ENCODE data around the gene AUTS2. TPM values are rescaled to one million over a fixed set of nuclear protein-coding genes. Genes with fewer than 3 reads are reported as not detected.

Gene AUTS2
- total RNA-seq, 1 donor from 2014 or later = 71.3 TPM

GRCh38 chr7:70037171-70037933 is 439.1 kb downstream of the AUTS2 start:
- DNase-seq (ENCODE audit: low spot score in 2 of 2) (no peak), FAIRE-seq (no peak)

DNA sequence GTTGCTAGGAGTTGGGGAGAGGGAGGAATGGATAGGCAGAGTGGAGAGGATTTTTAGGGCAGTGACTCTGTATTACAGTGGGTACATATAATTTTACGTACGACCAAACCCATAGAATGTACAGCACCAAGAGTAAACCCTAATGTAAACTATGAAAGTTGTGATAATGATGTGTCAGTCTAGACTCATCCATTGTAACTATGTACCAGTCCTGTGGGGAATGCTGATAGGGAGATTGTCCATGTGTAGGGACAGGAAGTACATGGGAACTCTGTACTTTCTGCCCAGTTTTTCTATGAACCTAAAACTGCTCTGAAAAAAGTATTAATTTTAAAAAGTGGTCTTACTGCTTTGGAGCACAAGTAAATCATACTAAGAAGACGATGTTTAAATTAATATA is 441.8 kb downstream of the AUTS2 start:
- DNase-seq (ENCODE audit: low spot score in 2 of 2) (no peak), FAIRE-seq (no peak)

- DNase-seq (ENCODE audit: low spot score in 2 of 2) (no peak), FAIRE-seq (peak; percentile 88)
Measured at GRCh38 chr7:70040970-70041766, 442.9 kb downstream of the AUTS2 start.

GRCh38 chr7:70042533-70042932 is 444.3 kb downstream of the AUTS2 start:
- FAIRE-seq (no peak), DNase-seq (ENCODE audit: low spot score in 2 of 2) (peak in 1 of 2 donors; percentile 13)

DNA sequence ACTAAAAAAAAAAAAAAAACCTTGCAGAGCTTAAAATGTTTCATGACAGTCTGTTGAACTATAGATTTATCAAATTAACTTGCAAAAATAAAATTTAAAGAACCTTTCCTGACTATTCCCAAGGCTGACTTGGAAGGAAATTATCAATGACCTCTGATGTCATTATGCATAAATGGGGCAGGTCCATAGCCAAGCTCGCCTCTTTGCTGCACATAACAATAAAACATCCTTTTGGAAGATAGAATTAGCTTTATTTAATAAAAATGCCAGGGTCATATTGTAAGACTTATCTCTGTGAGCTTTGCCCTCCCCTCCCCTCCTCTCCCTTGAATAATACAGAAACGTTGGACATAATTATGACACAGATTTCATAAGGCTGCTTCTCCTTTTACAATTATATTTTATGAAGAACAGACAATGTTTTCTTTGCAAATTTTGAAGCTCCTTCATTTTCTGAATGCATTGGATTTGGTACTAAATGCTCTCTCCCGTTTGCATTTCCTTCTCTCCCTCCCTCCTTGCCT is 444.8 kb downstream of the AUTS2 start:
- DNase-seq (ENCODE audit: low spot score in 2 of 2) (no peak), FAIRE-seq (no peak)

- DNase-seq (ENCODE audit: low spot score in 2 of 2) (no peak), FAIRE-seq (no peak)
Measured at GRCh38 chr7:70044064-70044463, 445.8 kb downstream of the AUTS2 start.

GRCh38 chr7:70044525-70044924 is 446.2 kb downstream of the AUTS2 start:
- no peak for FAIRE-seq

GRCh38 chr7:70044981-70045380 is 446.7 kb downstream of the AUTS2 start:
- FAIRE-seq (no peak), DNase-seq (ENCODE audit: low spot score in 2 of 2) (no peak)

More at GRCh38 chr7:70044525-70044924, 446.2 kb downstream of the AUTS2 start:
- DNase-seq (ENCODE audit: low spot score in 2 of 2) = no peak

DNA sequence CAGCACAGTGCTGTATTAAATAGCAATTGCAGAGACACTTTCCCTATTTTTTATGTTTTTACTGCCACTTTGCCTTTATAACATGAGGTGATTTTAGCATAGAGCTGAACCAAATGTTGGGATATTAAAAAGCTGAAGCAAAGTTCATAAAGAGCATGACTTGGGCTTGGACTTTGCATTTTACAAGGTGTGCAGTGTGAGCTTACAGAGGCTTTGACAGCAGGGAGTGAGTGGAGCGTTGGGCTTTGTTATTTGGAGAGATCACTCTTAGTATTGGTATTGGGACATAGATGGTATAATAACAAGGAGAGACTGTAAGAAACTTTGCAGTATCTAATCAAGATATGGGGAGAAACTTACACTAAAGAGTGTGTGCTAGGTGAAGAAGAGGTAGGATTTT is 449.1 kb downstream of the AUTS2 start:
- no peak for FAIRE-seq

DNA sequence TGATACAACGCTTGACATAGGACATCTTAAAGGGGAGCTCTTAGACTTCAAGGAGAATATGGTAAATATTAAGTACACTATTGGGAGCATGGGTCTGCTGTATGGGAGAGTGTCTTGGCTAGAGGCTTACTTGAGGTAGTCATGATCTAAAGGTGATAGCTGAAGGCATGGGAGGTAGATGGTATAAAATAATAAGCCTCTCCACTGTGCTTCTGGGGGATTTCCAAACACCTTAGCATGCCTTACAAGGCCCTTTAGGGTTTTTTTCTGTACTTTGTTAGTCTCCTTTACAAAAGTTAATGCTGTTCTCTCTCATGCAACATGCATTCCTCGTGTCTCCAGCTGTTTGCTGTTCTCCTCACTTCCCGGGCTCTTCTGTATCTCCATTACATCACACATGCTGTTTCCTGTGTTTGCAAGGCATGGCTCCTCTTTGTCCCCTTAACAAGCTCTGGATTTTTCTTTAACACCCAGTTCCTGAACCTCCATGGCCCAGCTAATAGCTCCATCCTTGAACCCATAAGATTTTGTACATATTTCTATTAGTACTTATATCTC is 449.7 kb downstream of the AUTS2 start:
- no peak for FAIRE-seq
- DNase-seq (ENCODE audit: low spot score in 2 of 2) = no peak

More for the DNA sequence above, 449.1 kb downstream of the AUTS2 start:
- no peak for DNase-seq (ENCODE audit: low spot score in 2 of 2)

- no peak for DNase-seq (ENCODE audit: low spot score in 2 of 2)
Measured at GRCh38 chr7:70051726-70052125, 453.5 kb downstream of the AUTS2 start.

DNA sequence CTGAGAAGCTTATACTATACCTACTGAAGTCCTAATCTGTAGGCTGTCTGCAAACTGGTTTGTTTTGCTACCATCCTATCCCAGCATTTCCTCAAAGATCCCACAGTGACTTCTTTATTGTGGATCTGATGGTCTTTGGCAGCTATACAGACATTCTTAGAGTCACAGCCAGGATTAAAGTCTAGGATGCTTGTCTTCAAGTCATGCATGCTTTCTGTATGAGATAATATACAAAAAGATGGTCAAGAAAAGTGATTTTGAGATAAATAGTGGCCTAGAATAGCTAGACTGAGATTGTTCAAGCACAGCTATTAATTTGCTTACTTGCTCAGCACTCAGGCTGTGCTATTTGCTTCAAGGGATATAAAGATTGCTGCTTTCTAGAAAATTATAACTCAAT is 454.4 kb downstream of the AUTS2 start:
- no peak for DNase-seq (ENCODE audit: low spot score in 2 of 2)
- FAIRE-seq = no peak

More at GRCh38 chr7:70051726-70052125, 453.5 kb downstream of the AUTS2 start:
- FAIRE-seq = no peak

DNA sequence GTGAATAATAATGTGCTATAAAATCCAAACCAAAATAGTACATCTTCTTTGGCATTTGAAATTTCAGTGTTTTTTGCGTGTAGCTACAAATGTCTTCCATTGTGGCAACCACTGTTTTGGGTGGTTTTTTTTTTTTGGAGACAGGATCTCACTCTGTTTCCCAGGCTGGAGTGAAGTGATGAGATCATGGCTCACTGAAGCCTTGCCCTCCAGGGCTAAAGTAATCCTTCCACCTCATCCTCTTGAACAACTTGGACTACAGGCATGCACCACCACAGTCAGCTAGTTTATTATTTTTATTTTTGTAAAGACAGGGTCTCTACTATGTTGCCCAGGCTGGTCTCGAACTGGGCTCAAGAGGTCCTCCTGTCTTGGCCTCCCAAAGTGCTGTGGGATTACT is 455.1 kb downstream of the AUTS2 start:
- FAIRE-seq (no peak), DNase-seq (ENCODE audit: low spot score in 2 of 2) (no peak)

DNA sequence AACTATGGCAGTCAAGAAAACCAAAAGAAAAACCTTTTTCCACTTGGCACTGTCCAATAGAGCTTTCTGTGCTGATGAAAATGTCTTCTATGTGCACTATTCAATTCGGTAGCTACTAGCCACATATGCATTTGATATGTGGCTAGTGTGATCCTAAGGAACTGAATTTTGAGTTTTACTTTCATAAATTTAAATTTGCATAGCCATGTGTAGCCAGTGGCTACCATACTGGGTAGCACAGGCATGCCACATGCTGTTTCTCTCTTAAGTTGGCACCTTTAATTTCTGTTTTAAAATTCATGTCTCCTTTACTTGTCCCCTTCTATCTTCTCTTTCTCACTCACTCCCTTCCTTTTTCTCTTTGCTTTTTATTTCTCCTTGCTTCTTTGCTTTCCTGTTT is 455.7 kb downstream of the AUTS2 start:
- DNase-seq (ENCODE audit: low spot score in 2 of 2) (no peak), FAIRE-seq (no peak)

- FAIRE-seq (no peak), DNase-seq (ENCODE audit: low spot score in 2 of 2) (no peak)
Measured at GRCh38 chr7:70056363-70056762, 458.1 kb downstream of the AUTS2 start.

- no peak for FAIRE-seq
- DNase-seq (ENCODE audit: low spot score in 2 of 2) = no peak
Measured at GRCh38 chr7:70060298-70061068, 462.2 kb downstream of the AUTS2 start.

GRCh38 chr7:70063371-70063770 is 465.1 kb downstream of the AUTS2 start:
- no peak for FAIRE-seq
- no peak for DNase-seq (ENCODE audit: low spot score in 2 of 2)

- FAIRE-seq (no peak), DNase-seq (ENCODE audit: low spot score in 2 of 2) (no peak)
Measured at GRCh38 chr7:70063927-70064326, 465.7 kb downstream of the AUTS2 start.

GRCh38 chr7:70066844-70067243 is 468.6 kb downstream of the AUTS2 start:
- DNase-seq (ENCODE audit: low spot score in 2 of 2) (no peak), FAIRE-seq (no peak)

DNA sequence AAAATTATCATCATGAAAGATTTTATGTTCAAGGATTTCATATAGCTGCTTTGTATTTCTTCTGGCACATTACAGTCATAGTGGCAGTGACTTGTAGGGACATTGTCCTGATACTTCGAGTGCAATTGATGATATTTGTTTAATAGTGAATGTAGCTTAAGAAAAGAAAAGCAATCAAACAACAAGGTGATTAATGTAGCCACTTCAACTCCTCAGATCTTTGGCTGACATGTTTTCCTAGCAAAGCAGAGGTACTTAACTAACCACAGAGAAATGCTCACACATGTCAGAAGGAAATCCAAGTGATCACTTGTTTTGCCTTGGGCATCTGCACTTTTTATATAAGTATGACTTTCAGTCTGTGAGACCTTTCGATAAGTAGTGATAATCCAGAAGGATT is 470.3 kb downstream of the AUTS2 start:
- FAIRE-seq = no peak

More for the DNA sequence above, 470.3 kb downstream of the AUTS2 start:
- no peak for DNase-seq (ENCODE audit: low spot score in 2 of 2)
